HepG2 (cell line): ENCODE data around the gene METRNL. TPM values are rescaled to one million over a fixed set of nuclear protein-coding genes. Genes with fewer than 3 reads are reported as not detected.

Experiments
- ARID2 ChIP-seq: sonication (generic); formaldehyde crosslinking; IDR thresholded peaks from 2 replicates; pipeline ENCODE4 v1.8.1; 2022; ENCODE audit warnings: mild to moderate bottlenecking, missing genetic modification reagents, borderline replicate concordance
- BRCA1 ChIP-seq: sonication (generic); formaldehyde crosslinking; IDR thresholded peaks from 2 replicates; pipeline ENCODE4 v1.4.0; 2020; ENCODE audit warnings: missing genetic modification reagents
- CENPT ChIP-seq: sonication (generic); formaldehyde crosslinking; IDR thresholded peaks from 2 replicates; pipeline ENCODE4 v1.8.0; 2022; ENCODE audit warnings: low read depth, mild to moderate bottlenecking, moderate library complexity, missing genetic modification reagents
- FOXO1 ChIP-seq: sonication (generic); formaldehyde crosslinking; IDR thresholded peaks from 2 replicates; pipeline ENCODE4 v1.4.0; 2020; ENCODE audit warnings: missing genetic modification reagents
- HMGXB4 ChIP-seq, 2 experiments: sonication (generic) in 1 of 2; formaldehyde crosslinking in 1 of 2; IDR thresholded peaks; 2 replicates each; pipeline versions ENCODE4 v1.4.0 to v1.6.1; 2018 to 2020; ENCODE audit warnings: missing genetic modification reagents in 2 of 2, borderline replicate concordance in 1 of 2, low read depth in 1 of 2, mild to moderate bottlenecking in 1 of 2, missing biosample characterization in 1 of 2
- HNF4G ChIP-seq, 2 experiments: sonication (generic) in 1 of 2; formaldehyde crosslinking in 1 of 2; IDR thresholded peaks; 2 replicates each; pipeline versions ENCODE4 v1.4.0 to v1.6.1; 2011 to 2020; ENCODE audit warnings: borderline replicate concordance in 2 of 2, low read depth in 2 of 2, mild to moderate bottlenecking in 2 of 2, low read length in 1 of 2, missing genetic modification reagents in 1 of 2, moderate library complexity in 1 of 2
- MED1 ChIP-seq: sonication (generic); formaldehyde crosslinking; IDR thresholded peaks from 2 replicates; pipeline ENCODE4 v1.4.0; 2020; ENCODE audit warnings: missing genetic modification reagents
- PAWR ChIP-seq: sonication (generic); formaldehyde crosslinking; IDR thresholded peaks from 2 replicates; pipeline ENCODE4 v1.4.0; 2020; ENCODE audit warnings: missing genetic modification reagents, mild to moderate bottlenecking, borderline replicate concordance
- SPEN ChIP-seq: sonication (generic); formaldehyde crosslinking; IDR thresholded peaks from 2 replicates; pipeline ENCODE4 v1.5.1; 2020; ENCODE audit warnings: low read depth, mild to moderate bottlenecking, missing genetic modification reagents
- ZBTB2 ChIP-seq: sonication (generic); formaldehyde crosslinking; IDR thresholded peaks from 2 replicates; pipeline ENCODE4 v1.8.0; 2022; ENCODE audit warnings: low read depth, missing genetic modification reagents
- ZBTB20 ChIP-seq: sonication (generic); formaldehyde crosslinking; IDR thresholded peaks from 2 replicates; pipeline ENCODE4 v1.8.1; 2023; ENCODE audit warnings: missing genetic modification reagents, low read depth, mild to moderate bottlenecking, borderline replicate concordance
- ZBTB38 ChIP-seq: sonication (generic); formaldehyde crosslinking; IDR thresholded peaks from 2 replicates; pipeline ENCODE4 v1.5.1; 2020; ENCODE audit warnings: mild to moderate bottlenecking, missing genetic modification reagents
- ZBTB39 ChIP-seq: sonication (generic); formaldehyde crosslinking; IDR thresholded peaks from 2 replicates; pipeline ENCODE4 v1.5.0; 2020; ENCODE audit warnings: missing genetic modification reagents
- ZKSCAN5 ChIP-seq: sonication (generic); formaldehyde crosslinking; IDR thresholded peaks from 2 replicates; pipeline ENCODE4 v1.5.1; 2020; ENCODE audit warnings: mild to moderate bottlenecking, missing genetic modification reagents
- ZNF24 ChIP-seq: fragments of 450-650 bp; IDR thresholded peaks from 2 replicates; pipeline ENCODE4 v1.6.1; 2017; ENCODE audit warnings: antibody characterized with exemption, mild to moderate bottlenecking
- ZNF260 ChIP-seq: sonication (generic); formaldehyde crosslinking; IDR thresholded peaks from 2 replicates; pipeline ENCODE4 v1.4.0; 2020; ENCODE audit warnings: missing genetic modification reagents, low read depth, mild to moderate bottlenecking, borderline replicate concordance
- ZNF451 ChIP-seq: sonication (generic); formaldehyde crosslinking; IDR thresholded peaks from 2 replicates; pipeline ENCODE4 v1.5.0; 2020; ENCODE audit warnings: mild to moderate bottlenecking, missing genetic modification reagents
- ZNF558 ChIP-seq: sonication (generic); formaldehyde crosslinking; IDR thresholded peaks from 2 replicates; pipeline ENCODE4 v1.9.0; 2022; ENCODE audit warnings: mild to moderate bottlenecking, missing genetic modification reagents, borderline replicate concordance
- ZNF570 ChIP-seq: sonication (generic); formaldehyde crosslinking; IDR thresholded peaks from 2 replicates; pipeline ENCODE4 v1.4.0; 2020; ENCODE audit warnings: mild to moderate bottlenecking, missing genetic modification reagents, borderline replicate concordance
- ZNF576 ChIP-seq: sonication (generic); formaldehyde crosslinking; IDR thresholded peaks from 2 replicates; pipeline ENCODE4 v1.4.0; 2020; ENCODE audit warnings: mild to moderate bottlenecking, missing genetic modification reagents
- ZNF589 ChIP-seq: sonication (generic); formaldehyde crosslinking; conservative IDR thresholded peaks from 2 replicates; pipeline ENCODE4 v1.8.0; 2022; ENCODE audit warnings: mild to moderate bottlenecking, moderate library complexity, missing genetic modification reagents
- ZNF746 ChIP-seq: sonication (generic); formaldehyde crosslinking; IDR thresholded peaks from 2 replicates; pipeline ENCODE4 v1.8.0; 2022; ENCODE audit warnings: mild to moderate bottlenecking, missing genetic modification reagents
- polyA plus RNA-seq, 8 experiments: library from polyadenylated mRNA; depleted of rRNA in 3 of 8; stranded (reverse) in 7 of 8; unstranded in 1 of 8; fragments of >200 nt; fragmentation: Illumina TruSeq in 4 of 8; extraction: Trizol in 4 of 8; gene quantifications; 2 replicates each; pipeline versions ENCODE4 v1.2.1 to v1.2.3, GENCODE V29; 2011 to 2016; ENCODE audit warnings: low read depth in 4 of 8, missing spikeins in 1 of 8, mixed read lengths in 1 of 8; ENCODE audit not compliant: insufficient read depth in 1 of 8
- total RNA-seq, 5 experiments: library from RNA; depleted of rRNA; stranded (reverse); fragments of >200 nt; fragmentation: Illumina TruSeq; extraction: Trizol; gene quantifications; 2 replicates each; pipeline ENCODE4 v1.2.3, GENCODE V29; 2016; ENCODE audit warnings: low read depth in 1 of 5

Gene METRNL
- total and polyA plus RNA-seq, 2 of the 13 experiments (the other 11 are each of a cell fraction or from before 2014, with no cell fraction given): 0.66 to 0.84 TPM

- TF ChIP-seq ZNF576 (CRISPR knock-in tag) (no peak), PAWR (CRISPR knock-in tag) (no peak), FOXO1 (no peak), HMGXB4 (CRISPR knock-in tag; IDR thresholded peaks at IDR 0.05; ENCODE audit: borderline replicate concordance in 1 of 2, low read depth in 1 of 2) (no peak), ZBTB38 (CRISPR knock-in tag) (peak; percentile 96), ZKSCAN5 (CRISPR knock-in tag) (no peak), ZBTB39 (CRISPR knock-in tag) (0 out of 2 replicates have a peak, but pooled peaks have one; percentile 12), MED1 (CRISPR knock-in tag) (no peak), ARID2 (CRISPR knock-in tag) (no peak), ZNF570 (CRISPR knock-in tag) (no peak), ZNF589 (CRISPR knock-in tag) (no peak; the same call in 1 of the 2 replicates), CENPT (0 out of 2 replicates have a peak, but pooled peaks have one; percentile 9), ZBTB2 (CRISPR knock-in tag) (peak; percentile 15), HNF4G (IDR thresholded peaks at IDR 0.05; ENCODE audit: borderline replicate concordance, low read depth, low read length) (no peak), HNF4G (CRISPR knock-in tag; IDR thresholded peaks at IDR 0.05; ENCODE audit: borderline replicate concordance, low read depth) (no peak), BRCA1 (CRISPR knock-in tag) (no peak), ZNF260 (CRISPR knock-in tag) (0 out of 2 replicates have a peak, but pooled peaks have one; percentile 11), ZNF558 (CRISPR knock-in tag) (no peak), ZNF24 (no peak), ZNF746 (no peak), ZBTB20 (no peak), SPEN (CRISPR knock-in tag) (no peak), ZNF451 (CRISPR knock-in tag) (no peak)
These were observed 28.6 kb upstream of the METRNL start (continued) for GRCh38 chr17:83050651-83051395.
